IMR-90 (cell line): Measurements from ENCODE around the gene GBF1. TPM values are rescaled to one million over a fixed set of nuclear protein-coding genes. Genes with fewer than 3 reads are reported as not detected.
A peak's percentile ranks its signal among the peaks of the same experiment; 100 is the strongest.

Experiments
- ATAC-seq: fragments of 200-7000 bp; cut with Tn5 transposase; 2 replicates; pipeline ENCODE4 v1.9.1; 2020; ENCODE audit warnings: low read depth, mild to moderate bottlenecking, moderate library complexity
- BruUV-seq: library from RNA; stranded (reverse); fragments of 400-500 nt; replicated peaks from 2 replicates; lab custom pipeline; 2021; lab: Mats Ljungman, UMichigan
- CTCF ChIA-PET: fragments of 300-600 bp; formaldehyde crosslinking; extraction: SDS; loops from one replicate; lab custom pipeline; 2021; ENCODE audit warnings: antibody characterized with exemption; lab: Yijun Ruan, JAX
- POLR2A ChIA-PET: fragments of 300-600 bp; sonication (Branson Sonifier 250); formaldehyde crosslinking; loops from one replicate; lab custom pipeline; 2022; ENCODE audit warnings: antibody characterized with exemption; ENCODE audit not compliant: unreplicated experiment; lab: Charles Lee
- DNase-seq: peaks from one replicate; pipeline ENCODE4 v3.0.0; 2013
- H2AFZ ChIP-seq: replicated peaks from 2 replicates; pipeline ENCODE3; 2013; ENCODE audit warnings: low read length, mild to moderate bottlenecking; ENCODE audit not compliant: poor library complexity
- H2AK5ac ChIP-seq: 2 replicates; pipeline ENCODE4 v1.6.1; 2013; ENCODE audit warnings: low read depth, low read length, inconsistent platforms
- H2AK9ac ChIP-seq: replicated peaks from 2 replicates; pipeline ENCODE3; 2013; ENCODE audit warnings: mild to moderate bottlenecking, low read depth, low read length, moderate library complexity; ENCODE audit not compliant: poor library complexity
- H2BK120ac ChIP-seq: 2 replicates; pipeline ENCODE4 v1.6.1; 2013; ENCODE audit warnings: low read depth, low read length, inconsistent platforms
- H2BK15ac ChIP-seq: 3 replicates; pipeline ENCODE4 v1.6.1; 2013; ENCODE audit warnings: low read depth, low read length, inconsistent platforms
- H2BK20ac ChIP-seq: 2 replicates; pipeline ENCODE4 v1.6.1; 2013; ENCODE audit warnings: low read depth, mild to moderate bottlenecking, inconsistent platforms, low read length, moderate library complexity
- H2BK5ac ChIP-seq: 2 replicates; pipeline ENCODE4 v1.6.1; 2013; ENCODE audit warnings: mild to moderate bottlenecking, low read depth, low read length, inconsistent platforms; ENCODE audit not compliant: poor library complexity, severe bottlenecking
- H3K14ac ChIP-seq: replicated peaks from 2 replicates; pipeline ENCODE4 v1.6.1; 2013; ENCODE audit warnings: low read depth, low read length, inconsistent platforms
- H3K18ac ChIP-seq: 2 replicates; pipeline ENCODE4 v1.6.1; 2013; ENCODE audit warnings: low read depth, low read length, control low read depth
- H3K23ac ChIP-seq: 2 replicates; pipeline ENCODE4 v1.6.1; 2013; ENCODE audit warnings: low read depth, low read length, inconsistent platforms
- H3K27ac ChIP-seq: 2 replicates; pipeline ENCODE4 v1.5.1; 2013; ENCODE audit warnings: mild to moderate bottlenecking, control low read depth, low read length; ENCODE audit not compliant: insufficient read depth
- H3K27me3 ChIP-seq: 2 replicates; pipeline ENCODE4 v1.6.1; 2013; ENCODE audit warnings: low read length; ENCODE audit not compliant: control insufficient read depth, insufficient read depth
- H3K36me3 ChIP-seq: 2 replicates; pipeline ENCODE4 v1.6.1; 2013; ENCODE audit warnings: low read length, mixed read lengths; ENCODE audit not compliant: control insufficient read depth, insufficient read depth
- H3K4ac ChIP-seq: 2 replicates; pipeline ENCODE4 v1.6.1; 2013; ENCODE audit warnings: low read depth, low read length, inconsistent platforms
- H3K4me1 ChIP-seq: 2 replicates; pipeline ENCODE4 v1.6.1; 2013; ENCODE audit warnings: low read length, mixed read lengths; ENCODE audit not compliant: control insufficient read depth, insufficient read depth
- H3K4me2 ChIP-seq: 2 replicates; pipeline ENCODE4 v1.6.1; 2013; ENCODE audit warnings: low read depth, mild to moderate bottlenecking, control low read depth, low read length, moderate library complexity
- H3K4me3 ChIP-seq: 2 replicates; pipeline ENCODE4 v1.5.1; 2013; ENCODE audit warnings: low read depth, mild to moderate bottlenecking, control low read depth, low read length, moderate library complexity; ENCODE audit not compliant: insufficient read depth
- H3K56ac ChIP-seq: 2 replicates; pipeline ENCODE4 v1.6.1; 2013; ENCODE audit warnings: low read length, inconsistent platforms; ENCODE audit not compliant: insufficient read depth; ENCODE audit errors: extremely low read depth
- H3K79me1 ChIP-seq, 2 experiments: 2 replicates each; pipeline ENCODE4 v1.6.1; 2013; ENCODE audit warnings: low read length in 2 of 2, inconsistent platforms in 1 of 2, low read depth in 1 of 2
- H3K9ac ChIP-seq: 2 replicates; pipeline ENCODE4 v1.6.1; 2013; ENCODE audit warnings: low read depth, low read length, control low read depth
- H3K9me1 ChIP-seq: 2 replicates; pipeline ENCODE4 v1.6.1; 2013; ENCODE audit warnings: low read length, inconsistent platforms; ENCODE audit not compliant: insufficient read depth
- H3K9me3 ChIP-seq: 2 replicates; pipeline ENCODE4 v1.6.1; 2013; ENCODE audit warnings: low read length; ENCODE audit not compliant: control insufficient read depth, insufficient read depth
- H4K20me1 ChIP-seq: 2 replicates; pipeline ENCODE4 v1.6.1; 2013; ENCODE audit warnings: low read length, inconsistent platforms; ENCODE audit not compliant: insufficient read depth
- H4K5ac ChIP-seq: 2 replicates; pipeline ENCODE4 v1.6.1; 2013; ENCODE audit warnings: mild to moderate bottlenecking, low read depth, low read length, control low read depth
- H4K8ac ChIP-seq, 2 experiments: 2 replicates each; pipeline ENCODE4 v1.6.1; 2013; ENCODE audit warnings: low read depth in 2 of 2, low read length in 2 of 2, control low read depth in 1 of 2, inconsistent platforms in 1 of 2
- H4K91ac ChIP-seq: 2 replicates; pipeline ENCODE4 v1.6.1; 2013; ENCODE audit warnings: low read depth, low read length, inconsistent platforms; ENCODE audit not compliant: insufficient read depth
- FOS ChIP-seq: fragments of 150-350 bp; IDR thresholded peaks from 2 replicates; pipeline ENCODE4 v1.6.1; 2016; ENCODE audit warnings: low read depth, low read length
- RCOR1 ChIP-seq: IDR thresholded peaks from 2 replicates; pipeline ENCODE4 v1.6.1; 2012; ENCODE audit warnings: mild to moderate bottlenecking, low read length, improper control_type of control experiment; ENCODE audit not compliant: insufficient replicate concordance
- WGBS, 2 experiments: methylation state at CpG; one replicate each; pipeline versions ENCODE4 v1.1.5 to v1.1.7; 2013; ENCODE audit warnings: missing lambda C conversion rate in 2 of 2; ENCODE audit not compliant: insufficient read length in 1 of 2; ENCODE audit errors: extremely low coverage in 2 of 2; 5-methylcytosine and 5-hydroxymethylcytosine counted together
- dilution Hi-C: fragments of 300-500 bp; cut with HindIII; formaldehyde crosslinking; loops from one replicate; pipeline ENCODE4 v1.14.3; 2018; ENCODE audit warnings: low sequenced_read_pairs; ENCODE audit not compliant: unreplicated experiment
- in situ Hi-C: fragments of 300-500 bp; cut with MboI; formaldehyde crosslinking; loops from 3 replicates; pipeline ENCODE4 v1.14.3; 2019; ENCODE audit warnings: low sequenced_read_pairs, inconsistent platforms, mixed read lengths
- intact Hi-C: fragments of 100-400 bp; cut with micrococcal nuclease; formaldehyde crosslinking; loops from 2 replicates; pipeline ENCODE4 v1.10.0; 2022
- polyA plus RNA-seq, 3 experiments: library from polyadenylated mRNA; depleted of rRNA; stranded (reverse); fragments of >200 nt; gene quantifications; 2 replicates each; pipeline ENCODE4 v1.2.3, GENCODE V29; 2012; ENCODE audit warnings: low replicate concordance in 1 of 3
- total RNA-seq: library from RNA; depleted of rRNA; stranded (reverse); fragments of >200 nt; gene quantifications from 2 replicates; pipeline ENCODE4 v1.2.3, GENCODE V29; 2012
- TF ChIP-seq, protein P1 (sequence below): conservative IDR thresholded peaks from 2 replicates; pipeline ENCODE4 v1.5.1; 2012; ENCODE audit warnings: mild to moderate bottlenecking, low read depth, low read length, improper control_type of control experiment
- TF ChIP-seq, protein P2 (sequence below): fragments of 150-350 bp; IDR thresholded peaks from 2 replicates; pipeline ENCODE4 v1.6.1; 2017; ENCODE audit warnings: mild to moderate bottlenecking, antibody characterized with exemption, low read length, low read depth

Gene GBF1
- total and polyA plus RNA-seq, 2 of the 4 experiments (the other 2 are of a cell fraction) = 38.7 to 40.1 TPM

GRCh38 chr10:102313221-102313896, 68.0 kb downstream of the GBF1 start:
- Histone ChIP-seq H2AFZ (no peak overlapping the region), H4K5ac (no peak overlapping the region; the same call in 1 of the 2 replicates), H3K27ac (peak overlapping the region; percentile 20; the same call in 1 of the 2 replicates), H3K27me3 (no peaks in the 10 kb centered on the region), H2BK5ac (peak overlapping the region; percentile 7), H3K9me1 (peaks cover 31% of the 10 kb centered on the region), H4K20me1 (peaks cover 47% of the 10 kb centered on the region), H3K79me1 (peaks cover 49 to 85% of the 10 kb centered on the region in 2 experiments), H2BK120ac (no peak overlapping the region), H3K18ac (peak overlapping the region; percentile 3; the same call in 1 of the 2 replicates), H2AK9ac (no peak overlapping the region), H2AK5ac (0 out of 2 replicates have a peak overlapping the region, but pooled peaks have one; percentile 13), H4K91ac (peak overlapping the region; percentile 8; the same call in 1 of the 2 replicates), H3K9me3 (no peaks in the 10 kb centered on the region), H3K4ac (peak overlapping the region; percentile 1; the same call in 1 of the 2 replicates), H2BK15ac (no peak overlapping the region), H3K9ac (no peak overlapping the region), H3K4me3 (no peak overlapping the region), H2BK20ac (no peak overlapping the region), H3K14ac (no peak overlapping the region), H3K56ac (no peak overlapping the region), H3K4me2 (peak overlapping the region; percentile 23), H3K23ac (peak overlapping the region; percentile 31; the same call in 1 of the 2 replicates), H3K36me3 (no peaks in the 10 kb centered on the region), H4K8ac (0 out of 4 replicates have a peak overlapping the region, but pooled peaks of 1 of the 2 experiments have one; percentile 14), H3K4me1 (peaks cover 25% of the 10 kb centered on the region)
- dilution Hi-C loops (no loop called here), in situ Hi-C loops (no loop called here), intact Hi-C loops (no loop called here)
- POLR2A ChIA-PET = interaction anchor here (0.5 kb wide), 1 partner anchor 94 kb away, joined by 3 read pairs; no protein-coding TSS in a partner anchor
- no peak for TF ChIP-seq FOS
- TF ChIP-seq, protein P1, sequence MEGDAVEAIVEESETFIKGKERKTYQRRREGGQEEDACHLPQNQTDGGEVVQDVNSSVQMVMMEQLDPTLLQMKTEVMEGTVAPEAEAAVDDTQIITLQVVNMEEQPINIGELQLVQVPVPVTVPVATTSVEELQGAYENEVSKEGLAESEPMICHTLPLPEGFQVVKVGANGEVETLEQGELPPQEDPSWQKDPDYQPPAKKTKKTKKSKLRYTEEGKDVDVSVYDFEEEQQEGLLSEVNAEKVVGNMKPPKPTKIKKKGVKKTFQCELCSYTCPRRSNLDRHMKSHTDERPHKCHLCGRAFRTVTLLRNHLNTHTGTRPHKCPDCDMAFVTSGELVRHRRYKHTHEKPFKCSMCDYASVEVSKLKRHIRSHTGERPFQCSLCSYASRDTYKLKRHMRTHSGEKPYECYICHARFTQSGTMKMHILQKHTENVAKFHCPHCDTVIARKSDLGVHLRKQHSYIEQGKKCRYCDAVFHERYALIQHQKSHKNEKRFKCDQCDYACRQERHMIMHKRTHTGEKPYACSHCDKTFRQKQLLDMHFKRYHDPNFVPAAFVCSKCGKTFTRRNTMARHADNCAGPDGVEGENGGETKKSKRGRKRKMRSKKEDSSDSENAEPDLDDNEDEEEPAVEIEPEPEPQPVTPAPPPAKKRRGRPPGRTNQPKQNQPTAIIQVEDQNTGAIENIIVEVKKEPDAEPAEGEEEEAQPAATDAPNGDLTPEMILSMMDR = no peak
- TF ChIP-seq, protein P2, sequence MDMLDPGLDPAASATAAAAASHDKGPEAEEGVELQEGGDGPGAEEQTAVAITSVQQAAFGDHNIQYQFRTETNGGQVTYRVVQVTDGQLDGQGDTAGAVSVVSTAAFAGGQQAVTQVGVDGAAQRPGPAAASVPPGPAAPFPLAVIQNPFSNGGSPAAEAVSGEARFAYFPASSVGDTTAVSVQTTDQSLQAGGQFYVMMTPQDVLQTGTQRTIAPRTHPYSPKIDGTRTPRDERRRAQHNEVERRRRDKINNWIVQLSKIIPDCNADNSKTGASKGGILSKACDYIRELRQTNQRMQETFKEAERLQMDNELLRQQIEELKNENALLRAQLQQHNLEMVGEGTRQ = no peak
- no peak for TF ChIP-seq RCOR1
- no CpG with 5 or more reads among the region's 8 CpGs for WGBS, 2 experiments
- DNase-seq (no peak), ATAC-seq (peak; percentile 15)
- CTCF ChIA-PET = interaction anchor here (1.2 to 2.0 kb wide), 3 partner anchors 13 to 87 kb away, joined by 3 to 7 read pairs (median 3); no protein-coding TSS in a partner anchor
- BruUV-seq = no TSS peak
